Measurements from ENCODE around the gene SUB1. TPM values are rescaled to one million over a fixed set of nuclear protein-coding genes. Genes with fewer than 3 reads are reported as not detected.
"Not testable (repeated sequence)": the region's sequence is repeated elsewhere in the genome, so short reads cannot be mapped to it uniquely, and the experiment has no call there.

SUB1 gene
- total RNA-seq, 4 donors from 2014 or later = 59.6 to 280 (median 134) TPM

DNA sequence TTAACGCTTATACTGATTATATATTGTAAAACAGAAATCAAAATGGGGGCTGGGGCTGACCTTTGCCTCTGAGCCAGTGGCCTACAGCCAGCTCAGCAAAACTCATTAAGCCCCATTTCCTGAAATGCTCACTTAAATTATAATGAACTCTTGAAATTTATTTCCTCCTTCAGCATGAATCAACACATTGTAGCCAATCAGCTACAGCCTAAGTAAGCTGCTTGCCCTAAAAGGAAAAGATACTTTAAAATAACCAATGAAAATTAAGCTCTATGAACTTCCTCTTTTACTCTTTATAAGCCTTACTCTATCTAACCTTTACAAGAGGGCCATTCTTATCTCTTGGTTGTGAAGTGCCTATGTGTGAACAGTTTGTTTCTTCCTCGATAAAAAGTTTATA lies 33.5 kb upstream of the SUB1 start:
- Histone ChIP-seq H3K9me3 (no peaks in the 10 kb centered on the region), H3K4me3 (no peak overlapping the region), H3K4me1 (no peaks in the 10 kb centered on the region), H3K36me3 (no peaks in the 10 kb centered on the region), H3K27ac (no peak overlapping the region), H3K27me3 (no peaks in the 10 kb centered on the region)
- intact Hi-C loops (cut with DNase I) = no loop called here
- TF ChIP-seq, protein P1, sequence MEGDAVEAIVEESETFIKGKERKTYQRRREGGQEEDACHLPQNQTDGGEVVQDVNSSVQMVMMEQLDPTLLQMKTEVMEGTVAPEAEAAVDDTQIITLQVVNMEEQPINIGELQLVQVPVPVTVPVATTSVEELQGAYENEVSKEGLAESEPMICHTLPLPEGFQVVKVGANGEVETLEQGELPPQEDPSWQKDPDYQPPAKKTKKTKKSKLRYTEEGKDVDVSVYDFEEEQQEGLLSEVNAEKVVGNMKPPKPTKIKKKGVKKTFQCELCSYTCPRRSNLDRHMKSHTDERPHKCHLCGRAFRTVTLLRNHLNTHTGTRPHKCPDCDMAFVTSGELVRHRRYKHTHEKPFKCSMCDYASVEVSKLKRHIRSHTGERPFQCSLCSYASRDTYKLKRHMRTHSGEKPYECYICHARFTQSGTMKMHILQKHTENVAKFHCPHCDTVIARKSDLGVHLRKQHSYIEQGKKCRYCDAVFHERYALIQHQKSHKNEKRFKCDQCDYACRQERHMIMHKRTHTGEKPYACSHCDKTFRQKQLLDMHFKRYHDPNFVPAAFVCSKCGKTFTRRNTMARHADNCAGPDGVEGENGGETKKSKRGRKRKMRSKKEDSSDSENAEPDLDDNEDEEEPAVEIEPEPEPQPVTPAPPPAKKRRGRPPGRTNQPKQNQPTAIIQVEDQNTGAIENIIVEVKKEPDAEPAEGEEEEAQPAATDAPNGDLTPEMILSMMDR (IDR thresholded peaks at IDR 0.05) = no peak
- no peak for TF ChIP-seq POLR2A (IDR thresholded peaks at IDR 0.05)
- DNase-seq = no peak
- 96% methylated on average over 2 of the region's 2 CpGs for WGBS, 2 donors

DNA sequence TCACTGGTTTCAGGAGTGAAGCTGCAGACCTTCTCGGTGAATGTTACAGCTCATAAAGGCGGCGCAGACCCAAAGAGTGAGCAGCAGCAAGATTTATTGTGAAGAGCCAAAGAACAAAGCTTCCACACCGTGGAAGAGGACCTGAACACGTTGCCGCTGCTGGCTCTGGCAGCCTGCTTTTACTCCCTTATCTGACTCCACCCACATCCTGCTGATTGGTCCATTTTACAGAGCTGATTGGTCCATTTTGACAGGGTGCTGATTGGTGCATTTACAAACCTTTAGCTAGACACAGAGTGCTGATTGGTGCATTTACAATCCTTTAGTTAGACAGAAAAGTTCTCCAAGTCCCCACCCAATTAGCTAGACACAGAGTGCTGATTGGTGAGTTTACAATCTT lies 32.9 kb upstream of the SUB1 start:
- DNase-seq; H3K4me1 ChIP-seq; H3K27me3 ChIP-seq; H3K9me3 ChIP-seq; H3K4me3 ChIP-seq; H3K27ac ChIP-seq; H3K36me3 ChIP-seq; intact Hi-C loops (cut with DNase I): not testable (repeated sequence)
- 92 to 93% methylated on average over 4 to 6 of the region's 6 CpGs for whole genome bisulfite sequencing, 2 donors

DNA sequence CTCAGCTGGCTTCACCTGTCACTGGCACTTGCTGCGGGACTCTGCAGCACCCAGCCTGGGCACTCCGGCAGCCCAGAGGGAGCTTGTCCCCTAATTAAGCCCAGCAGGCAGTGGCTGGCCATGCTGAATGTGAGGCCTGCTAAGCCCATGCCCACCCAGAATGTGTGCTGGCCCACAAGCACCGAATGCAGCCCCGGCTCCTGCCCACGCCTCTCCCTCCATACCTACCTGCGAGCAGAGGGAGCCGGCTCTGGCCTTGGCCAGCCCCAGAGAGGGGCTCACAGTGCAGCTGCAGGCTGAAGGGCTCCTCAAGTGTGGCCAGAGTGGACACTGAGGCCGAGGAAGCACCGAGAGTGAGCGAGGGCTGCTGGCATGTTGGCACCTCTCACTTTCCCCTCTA lies 32.4 kb upstream of the SUB1 start:
- 100% methylated on average over 1 of the region's 10 CpGs; no CpG with 5 or more reads in 1 of the 2 donors for WGBS, 2 donors
- intact Hi-C loops (cut with DNase I) = no loop called here

DNA sequence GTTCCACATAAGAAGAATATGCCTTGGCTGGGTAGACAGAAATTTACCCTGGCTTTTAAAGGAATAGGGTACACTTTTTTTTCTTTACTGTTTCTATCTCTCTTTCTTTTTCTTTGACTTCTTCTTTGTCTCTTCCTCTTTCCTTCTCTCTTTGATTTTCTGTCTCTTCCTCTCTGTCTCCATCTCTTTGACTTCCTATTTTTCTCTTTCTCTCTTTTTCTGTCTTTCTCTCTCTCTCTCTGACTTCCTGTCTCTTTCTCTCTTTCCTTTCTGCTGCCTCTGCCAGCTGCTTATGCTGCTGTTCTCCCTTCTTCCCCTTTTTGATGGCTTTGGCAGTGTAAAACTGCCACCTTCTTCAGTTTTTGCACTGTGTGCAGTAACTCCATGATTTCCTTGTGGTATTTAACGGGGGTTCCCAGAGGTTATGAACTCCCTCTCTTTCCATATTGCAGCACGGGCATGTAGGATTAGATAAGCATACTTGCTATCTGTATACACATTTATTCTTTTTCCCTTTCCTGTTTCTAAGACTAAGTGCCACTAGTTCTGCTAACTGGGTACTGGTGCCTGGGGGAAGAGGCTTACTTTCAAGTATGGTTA lies 31.1 kb upstream of the SUB1 start:
- H3K9me3 ChIP-seq; H3K36me3 ChIP-seq; H3K27me3 ChIP-seq; DNase-seq; H3K4me3 ChIP-seq; intact Hi-C loops (cut with DNase I); H3K27ac ChIP-seq; H3K4me1 ChIP-seq: not testable (repeated sequence)
- 63 to 65% methylated on average over 2 of the region's 2 CpGs for WGBS, 2 donors

More for the DNA sequence above, 32.4 kb upstream of the SUB1 start:
- no peaks in the 10 kb centered on the region for H3K4me1 ChIP-seq
- no peak overlapping the region for H3K27ac ChIP-seq
- no peaks in the 10 kb centered on the region for H3K36me3 ChIP-seq
- no peak for DNase-seq
- no peak overlapping the region for H3K4me3 ChIP-seq
- TF ChIP-seq, protein P1 (IDR thresholded peaks at IDR 0.05) = no peak
- no peak for TF ChIP-seq POLR2A (IDR thresholded peaks at IDR 0.05)
- H3K27me3 ChIP-seq = no peaks in the 10 kb centered on the region
- H3K9me3 ChIP-seq = no peaks in the 10 kb centered on the region

DNA sequence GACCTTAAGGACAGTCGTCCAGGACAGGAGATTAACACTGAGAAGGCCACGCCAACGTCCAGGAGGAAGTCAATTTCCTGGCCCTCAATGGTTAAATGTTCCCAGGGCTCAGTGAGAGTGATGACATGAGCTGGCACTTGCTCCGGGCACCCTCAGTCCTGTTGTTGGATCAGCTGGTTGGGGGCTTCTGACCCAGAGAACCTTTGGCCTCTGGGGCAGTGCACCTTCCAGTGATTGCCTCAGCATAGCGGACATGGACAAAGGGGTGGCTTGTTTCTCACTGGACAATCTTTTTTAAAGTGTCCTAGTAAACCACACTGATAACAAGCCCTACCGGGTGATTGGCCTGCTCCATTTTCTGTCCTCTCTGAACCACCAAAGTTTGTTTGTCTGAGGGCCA lies 28.8 kb upstream of the SUB1 start:
- DNase-seq; H3K4me1 ChIP-seq; H3K27ac ChIP-seq; intact Hi-C loops (cut with DNase I); H3K27me3 ChIP-seq; H3K36me3 ChIP-seq; H3K9me3 ChIP-seq; H3K4me3 ChIP-seq: not testable (repeated sequence)
- 71 to 77% methylated on average over 1 to 3 of the region's 6 CpGs for WGBS, 2 donors

DNA sequence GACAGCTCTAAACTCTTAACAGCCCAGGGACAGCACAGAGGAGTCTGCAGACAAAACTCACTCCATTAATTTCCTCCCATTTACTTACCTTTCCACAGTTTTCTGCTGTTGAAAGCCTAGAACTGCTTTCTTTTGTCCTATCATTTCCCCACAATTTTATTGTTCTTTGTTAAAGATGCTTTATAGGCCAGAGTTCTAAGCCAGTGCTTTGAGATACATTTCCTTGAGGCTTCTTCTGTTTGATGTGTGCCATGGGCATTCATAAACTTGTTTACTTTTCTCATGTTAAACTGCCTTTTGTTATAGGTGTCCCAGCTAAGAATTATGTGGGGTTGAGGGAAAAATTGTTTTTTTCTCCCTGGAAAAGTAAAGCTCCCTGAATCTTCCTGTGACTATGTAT lies 25.9 kb upstream of the SUB1 start:
- no peak overlapping the region for H3K27ac ChIP-seq
- intact Hi-C loops (cut with DNase I) = no loop called here

More for the DNA sequence above, 25.9 kb upstream of the SUB1 start:
- TF ChIP-seq, protein P1 (IDR thresholded peaks at IDR 0.05) = no peak
- TF ChIP-seq POLR2A (IDR thresholded peaks at IDR 0.05) = no peak
- DNase-seq = no peak
- no peaks in the 10 kb centered on the region for H3K27me3 ChIP-seq
- no peak overlapping the region for H3K4me3 ChIP-seq
- H3K36me3 ChIP-seq = no peaks in the 10 kb centered on the region
- H3K9me3 ChIP-seq = no peaks in the 10 kb centered on the region
- H3K4me1 ChIP-seq = no peaks in the 10 kb centered on the region
